Thyroid gland (tissue), 4 donors: Measurements from ENCODE around the gene NHLH2. TPM values are rescaled to one million over a fixed set of nuclear protein-coding genes. Genes with fewer than 3 reads are reported as not detected.

Experiments
- DNase-seq, 2 donors: peaks; one replicate each; pipeline ENCODE4 v3.0.0-alpha.2; 2019
- H3K27ac ChIP-seq, 3 donors: fragments of 200-600 bp; sonication (generic); 1 replicate in 2 of 3; 2 replicates in 1 of 3; pipeline ENCODE4 v1.5.1; 2016 to 2019; ENCODE audit warnings: mild to moderate bottlenecking in 1 of 3, moderate library complexity in 1 of 3
- H3K27me3 ChIP-seq: fragments of 200-600 bp; sonication (generic); one replicate; pipeline ENCODE4 v1.5.1; 2019
- H3K36me3 ChIP-seq, 2 donors: fragments of 200-600 bp; sonication (generic); one replicate each; pipeline ENCODE4 v1.5.1; 2016 to 2019
- H3K4me1 ChIP-seq, 2 donors: fragments of 200-600 bp; sonication (generic); one replicate each; pipeline ENCODE4 v1.5.1; 2017 to 2019
- H3K4me3 ChIP-seq, 3 donors: fragments of 200-600 bp; sonication (generic); replicated peaks in 1 of 3; 1 replicate in 2 of 3; 2 replicates in 1 of 3; pipeline ENCODE4 v1.5.1; 2016; ENCODE audit warnings: mild to moderate bottlenecking in 1 of 3
- H3K9me3 ChIP-seq: fragments of 200-600 bp; sonication (generic); one replicate; pipeline ENCODE4 v1.5.1; 2017
- POLR2A ChIP-seq, 2 donors: fragments of 450-650 bp; IDR thresholded peaks; one replicate each; pipeline ENCODE4 v1.6.1; 2017; ENCODE audit warnings: antibody characterized with exemption in 2 of 2, mild to moderate bottlenecking in 2 of 2, moderate library complexity in 1 of 2
- WGBS, 2 donors: methylation state at CpG; one replicate each; pipeline ENCODE4 v1.1.5; 2017; 5-methylcytosine and 5-hydroxymethylcytosine counted together
- intact Hi-C: fragments of 100-400 bp; cut with DNase I; formaldehyde crosslinking; loops from one replicate; pipeline ENCODE4 v1.15.1; 2023
- total RNA-seq, 4 donors: library from RNA; depleted of rRNA; stranded (reverse); fragments of >200 nt; gene quantifications; one replicate each; pipeline ENCODE4 v1.2.3, GENCODE V29; 2016
- TF ChIP-seq, protein P1 (sequence below), 6 experiments: fragments of 200-600 bp in 3 of 6; fragments of 450-650 bp in 3 of 6; sonication (generic) in 3 of 6; IDR thresholded peaks; one replicate each; pipeline ENCODE4 v1.5.1; 2016 to 2019; ENCODE audit warnings: antibody characterized with exemption in 6 of 6, mild to moderate bottlenecking in 2 of 6, inconsistent platforms in 1 of 6, moderate library complexity in 1 of 6

Gene NHLH2
- total RNA-seq, 4 donors from 2014 or later, result not detected

DNA sequence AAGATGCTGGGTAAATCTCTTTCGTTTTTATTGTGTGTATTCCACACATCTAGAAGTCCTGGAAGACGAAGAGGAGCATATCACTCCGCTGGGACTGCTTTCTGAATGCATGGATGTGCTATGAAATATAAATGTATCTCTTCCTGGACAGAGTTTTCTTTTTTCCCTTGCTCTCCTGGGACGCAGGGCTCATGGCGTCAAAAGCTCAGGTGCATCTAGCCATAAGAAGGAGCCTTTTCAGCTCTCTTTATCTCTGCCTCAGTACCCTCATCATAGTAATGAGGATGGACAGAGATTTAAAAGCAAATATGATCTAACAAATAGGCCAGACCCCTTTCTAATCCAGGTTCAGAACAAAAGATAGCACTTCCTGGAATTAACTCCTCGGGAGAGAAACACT is 44.9 kb downstream of the NHLH2 start:
- Histone ChIP-seq H3K9me3 (no peaks in the 10 kb centered on the region), H3K4me3 (no peak overlapping the region), H3K27ac (no peak overlapping the region), H3K27me3 (peaks cover 5% of the 10 kb centered on the region), H3K4me1 (no peaks in the 10 kb centered on the region), H3K36me3 (no peaks in the 10 kb centered on the region)
- intact Hi-C loops, result no loop called here
- TF ChIP-seq, protein P1, sequence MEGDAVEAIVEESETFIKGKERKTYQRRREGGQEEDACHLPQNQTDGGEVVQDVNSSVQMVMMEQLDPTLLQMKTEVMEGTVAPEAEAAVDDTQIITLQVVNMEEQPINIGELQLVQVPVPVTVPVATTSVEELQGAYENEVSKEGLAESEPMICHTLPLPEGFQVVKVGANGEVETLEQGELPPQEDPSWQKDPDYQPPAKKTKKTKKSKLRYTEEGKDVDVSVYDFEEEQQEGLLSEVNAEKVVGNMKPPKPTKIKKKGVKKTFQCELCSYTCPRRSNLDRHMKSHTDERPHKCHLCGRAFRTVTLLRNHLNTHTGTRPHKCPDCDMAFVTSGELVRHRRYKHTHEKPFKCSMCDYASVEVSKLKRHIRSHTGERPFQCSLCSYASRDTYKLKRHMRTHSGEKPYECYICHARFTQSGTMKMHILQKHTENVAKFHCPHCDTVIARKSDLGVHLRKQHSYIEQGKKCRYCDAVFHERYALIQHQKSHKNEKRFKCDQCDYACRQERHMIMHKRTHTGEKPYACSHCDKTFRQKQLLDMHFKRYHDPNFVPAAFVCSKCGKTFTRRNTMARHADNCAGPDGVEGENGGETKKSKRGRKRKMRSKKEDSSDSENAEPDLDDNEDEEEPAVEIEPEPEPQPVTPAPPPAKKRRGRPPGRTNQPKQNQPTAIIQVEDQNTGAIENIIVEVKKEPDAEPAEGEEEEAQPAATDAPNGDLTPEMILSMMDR (IDR thresholded peaks at IDR 0.05), result no peak
- TF ChIP-seq POLR2A (IDR thresholded peaks at IDR 0.05), result no peak
- DNase-seq, result no peak
- WGBS, 2 donors, result 79 to 86% methylated on average over 6 of the region's 6 CpGs

DNA sequence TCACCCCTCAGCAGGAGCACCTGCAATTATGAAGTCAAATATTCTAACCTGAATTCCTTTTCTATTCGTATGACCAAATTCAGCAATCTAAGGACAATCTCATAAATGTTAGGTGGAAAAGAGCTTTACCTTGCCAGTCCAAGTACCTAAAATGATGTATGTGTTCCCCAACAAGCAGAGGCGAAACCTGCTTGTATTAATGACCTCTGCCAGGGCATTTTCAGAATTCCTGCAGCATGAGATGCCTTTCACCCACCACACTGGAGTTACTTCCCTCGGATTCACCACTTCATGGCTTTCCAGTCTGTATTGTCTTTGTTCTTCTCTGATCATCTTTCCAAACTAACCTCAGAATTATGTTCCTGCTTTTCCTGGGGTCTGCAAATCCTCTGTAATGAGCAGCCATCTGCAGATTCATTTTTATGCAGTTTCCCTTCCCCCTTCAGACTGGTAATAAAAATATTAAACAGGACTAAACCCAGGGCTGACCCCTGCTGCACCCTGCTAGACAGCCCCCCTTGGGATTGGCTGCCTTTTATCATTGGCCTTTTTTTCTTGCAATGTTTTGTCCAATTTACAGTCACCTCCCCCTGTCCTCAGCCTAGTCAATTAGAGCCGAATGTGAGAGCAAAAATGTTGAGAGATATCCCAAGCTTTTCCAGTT is 45.8 kb downstream of the NHLH2 start:
- H3K36me3 ChIP-seq, result no peaks in the 10 kb centered on the region
- intact Hi-C loops, result no loop called here
- no peaks in the 10 kb centered on the region for H3K4me1 ChIP-seq
- H3K27ac ChIP-seq, result no peak overlapping the region
- H3K9me3 ChIP-seq, result no peaks in the 10 kb centered on the region
- H3K4me3 ChIP-seq, result no peak overlapping the region
- 64 to 71% methylated on average over 4 of the region's 4 CpGs for WGBS, 2 donors
- TF ChIP-seq POLR2A (IDR thresholded peaks at IDR 0.05), result no peak
- TF ChIP-seq, protein P1 (IDR thresholded peaks at IDR 0.05), result no peak
- no peak for DNase-seq
- peaks cover 5% of the 10 kb centered on the region for H3K27me3 ChIP-seq

DNA sequence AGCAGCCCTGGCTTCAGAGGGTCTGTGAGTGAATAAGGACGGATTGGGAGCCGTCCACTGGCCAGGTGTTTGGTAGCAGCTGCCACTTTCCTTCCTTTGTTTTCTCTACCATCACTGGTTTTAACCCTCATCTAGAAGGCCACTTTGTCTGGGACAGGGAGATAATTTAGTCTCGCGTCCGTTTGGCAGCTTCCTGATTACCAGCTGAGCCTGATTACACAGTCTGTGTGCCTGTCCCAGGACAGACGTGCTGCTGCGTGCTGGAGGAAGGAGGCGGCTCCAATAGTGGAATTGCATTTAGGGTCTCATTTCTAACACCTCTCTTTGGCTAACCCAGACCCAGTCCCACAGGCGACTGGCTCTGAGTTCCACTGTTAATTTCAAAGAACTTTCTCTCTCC is 47.8 kb downstream of the NHLH2 start:
- intact Hi-C loops, result no loop called here
- TF ChIP-seq POLR2A (IDR thresholded peaks at IDR 0.05), result no peak
- TF ChIP-seq, protein P1 (IDR thresholded peaks at IDR 0.05), result no peak
- Histone ChIP-seq H3K27me3 (peaks cover 5% of the 10 kb centered on the region), H3K36me3 (no peaks in the 10 kb centered on the region), H3K9me3 (no peaks in the 10 kb centered on the region), H3K4me1 (no peaks in the 10 kb centered on the region), H3K4me3 (no peak overlapping the region), H3K27ac (no peak overlapping the region)
- 51 to 57% methylated on average over 9 of the region's 9 CpGs for WGBS, 2 donors
- no peak for DNase-seq

DNA sequence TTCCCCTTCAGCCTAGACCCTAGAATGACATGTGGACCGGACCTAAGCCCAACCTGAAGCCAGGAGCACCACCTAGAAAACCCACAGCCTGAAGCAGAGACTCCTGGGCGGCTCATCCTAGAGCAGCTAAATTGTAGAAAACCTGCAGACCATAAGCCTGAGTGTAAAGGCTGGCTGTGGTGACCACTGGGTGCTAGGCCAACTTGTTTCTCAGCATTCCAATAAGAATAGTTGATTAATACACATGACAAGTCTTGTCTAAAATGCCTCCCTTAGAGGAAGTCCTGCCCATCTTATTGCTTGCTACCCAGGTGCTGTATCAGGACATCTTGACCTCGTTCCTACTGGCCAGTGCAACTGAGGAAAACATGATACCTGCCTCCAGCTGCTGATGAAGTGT is 49.1 kb downstream of the NHLH2 start:
- intact Hi-C loops, result no loop called here
- no peak for TF ChIP-seq POLR2A (IDR thresholded peaks at IDR 0.05)
- Histone ChIP-seq H3K27me3 (peaks cover 5% of the 10 kb centered on the region), H3K9me3 (no peaks in the 10 kb centered on the region), H3K27ac (no peak overlapping the region), H3K36me3 (no peaks in the 10 kb centered on the region), H3K4me1 (no peaks in the 10 kb centered on the region), H3K4me3 (no peak overlapping the region)
- DNase-seq, result no peak
- 79 to 83% methylated on average over 3 of the region's 3 CpGs for WGBS, 2 donors

DNA sequence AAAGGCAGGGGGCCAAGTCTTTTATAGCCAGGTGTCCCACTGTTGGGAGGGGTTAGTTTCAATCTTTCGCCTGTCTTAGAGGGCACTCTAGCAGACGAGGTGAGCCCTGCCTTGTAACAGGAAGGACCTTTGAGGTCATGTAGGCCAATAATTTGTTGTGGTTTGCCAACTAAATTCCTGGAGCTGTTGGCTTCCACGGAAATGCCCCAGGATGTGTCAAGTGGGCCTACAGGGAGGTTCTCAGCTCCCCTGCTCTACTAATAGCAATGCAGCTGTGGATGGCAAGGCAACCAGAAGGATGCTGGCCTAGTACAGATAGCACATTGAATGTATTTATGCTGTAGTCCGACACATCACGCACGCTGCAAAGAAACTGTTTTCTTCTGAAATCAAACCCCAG is 50.1 kb downstream of the NHLH2 start:
- intact Hi-C loops, result no loop called here
- 82% methylated on average over 6 of the region's 6 CpGs for WGBS, 2 donors
- TF ChIP-seq POLR2A (IDR thresholded peaks at IDR 0.05), result no peak
- TF ChIP-seq, protein P1 (IDR thresholded peaks at IDR 0.05), result no peak

More for the DNA sequence above, 50.1 kb downstream of the NHLH2 start:
- no peaks in the 10 kb centered on the region for H3K4me1 ChIP-seq
- no peak overlapping the region for H3K4me3 ChIP-seq
- no peaks in the 10 kb centered on the region for H3K9me3 ChIP-seq
- H3K36me3 ChIP-seq, result no peaks in the 10 kb centered on the region
- no peak overlapping the region for H3K27ac ChIP-seq
- peaks cover 5% of the 10 kb centered on the region for H3K27me3 ChIP-seq
- DNase-seq, result no peak
